PC-3 (cell line): ENCODE results near the gene RCOR2.

Experiments used
- EZH2 ChIP-seq: fragments of 300-600 bp; sonication (generic); IDR thresholded peaks from one replicate; pipeline ENCODE4 v1.6.1; 2017; ENCODE audit warnings: antibody characterized with exemption, mild to moderate bottlenecking, low read length; ENCODE audit not compliant: unreplicated experiment
- TF ChIP-seq, protein P1 (sequence below): fragments of 300-600 bp; sonication (generic); conservative IDR thresholded peaks from 2 replicates; pipeline ENCODE4 v1.5.1; 2017; ENCODE audit warnings: antibody characterized with exemption, low read depth, mild to moderate bottlenecking, low read length

DNA sequence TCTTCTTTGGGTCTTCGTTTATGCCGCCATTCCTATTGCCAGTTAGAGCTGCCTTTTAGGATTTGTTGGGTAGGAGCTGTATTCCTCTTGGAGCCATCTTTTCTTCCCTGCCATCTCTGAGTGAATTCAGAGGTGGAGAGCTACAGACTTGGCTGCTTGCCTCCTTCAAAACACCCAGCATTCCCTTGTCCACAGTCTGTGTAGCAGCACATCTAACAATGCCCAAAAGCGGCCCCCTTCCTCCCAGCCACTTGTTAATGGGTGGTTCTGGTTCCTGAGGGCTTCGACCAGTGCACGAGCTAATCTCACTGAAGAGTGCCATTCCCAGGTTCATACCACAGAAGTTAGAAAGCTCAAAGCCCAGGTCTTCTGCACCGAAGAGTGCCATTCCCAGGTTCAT, 40.3 kb downstream of the RCOR2 start:
- TF ChIP-seq EZH2: no peak
- TF ChIP-seq, protein P1, sequence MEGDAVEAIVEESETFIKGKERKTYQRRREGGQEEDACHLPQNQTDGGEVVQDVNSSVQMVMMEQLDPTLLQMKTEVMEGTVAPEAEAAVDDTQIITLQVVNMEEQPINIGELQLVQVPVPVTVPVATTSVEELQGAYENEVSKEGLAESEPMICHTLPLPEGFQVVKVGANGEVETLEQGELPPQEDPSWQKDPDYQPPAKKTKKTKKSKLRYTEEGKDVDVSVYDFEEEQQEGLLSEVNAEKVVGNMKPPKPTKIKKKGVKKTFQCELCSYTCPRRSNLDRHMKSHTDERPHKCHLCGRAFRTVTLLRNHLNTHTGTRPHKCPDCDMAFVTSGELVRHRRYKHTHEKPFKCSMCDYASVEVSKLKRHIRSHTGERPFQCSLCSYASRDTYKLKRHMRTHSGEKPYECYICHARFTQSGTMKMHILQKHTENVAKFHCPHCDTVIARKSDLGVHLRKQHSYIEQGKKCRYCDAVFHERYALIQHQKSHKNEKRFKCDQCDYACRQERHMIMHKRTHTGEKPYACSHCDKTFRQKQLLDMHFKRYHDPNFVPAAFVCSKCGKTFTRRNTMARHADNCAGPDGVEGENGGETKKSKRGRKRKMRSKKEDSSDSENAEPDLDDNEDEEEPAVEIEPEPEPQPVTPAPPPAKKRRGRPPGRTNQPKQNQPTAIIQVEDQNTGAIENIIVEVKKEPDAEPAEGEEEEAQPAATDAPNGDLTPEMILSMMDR: no peak
